Ovary (tissue), 9 donors: Measurements from ENCODE around the gene LOXHD1. TPM values are rescaled to one million over a fixed set of nuclear protein-coding genes. Genes with fewer than 3 reads are reported as not detected.

ENCODE experiments used
- DNase-seq, 5 donors: peaks; one replicate each; pipeline ENCODE4 v3.0.0-alpha.2; 2019 to 2020
- H3K27ac ChIP-seq, 2 donors: fragments of 200-600 bp; one replicate each; pipeline versions ENCODE4 v1.5.1 to v1.8.0; 2019 to 2022
- H3K27me3 ChIP-seq: fragments of 200-600 bp; one replicate; pipeline ENCODE4 v1.8.0; 2022
- H3K36me3 ChIP-seq: fragments of 200-600 bp; sonication (generic); one replicate; pipeline ENCODE4 v1.5.1; 2019
- H3K4me1 ChIP-seq: one replicate; pipeline ENCODE4 v1.8.1; 2013; ENCODE audit warnings: mild to moderate bottlenecking, moderate library complexity; ENCODE audit not compliant: insufficient read depth
- H3K4me3 ChIP-seq: fragments of 200-600 bp; sonication (generic); one replicate; pipeline ENCODE4 v1.5.1; 2017
- H3K9me3 ChIP-seq, 2 donors: fragments of 200-600 bp in 1 of 2; sonication (generic) in 1 of 2; one replicate each; pipeline versions ENCODE4 v1.5.1 to v1.8.1; 2013 to 2019; ENCODE audit warnings: mild to moderate bottlenecking in 1 of 2, moderate library complexity in 1 of 2
- CTCF ChIP-seq, 3 donors: fragments of 450-650 bp in 2 of 3; fragments of 200-600 bp in 1 of 3; IDR thresholded peaks; one replicate each; pipeline versions ENCODE4 v1.5.1 to v1.8.0; 2016 to 2022; ENCODE audit warnings: antibody characterized with exemption in 3 of 3, mild to moderate bottlenecking in 1 of 3
- EP300 ChIP-seq: sonication (generic); formaldehyde crosslinking; IDR thresholded peaks from one replicate; pipeline ENCODE4 v1.6.1; 2017; ENCODE audit warnings: antibody characterized with exemption
- POLR2A ChIP-seq: fragments of 450-650 bp; IDR thresholded peaks from one replicate; pipeline ENCODE4 v1.6.1; 2017; ENCODE audit warnings: antibody characterized with exemption, mild to moderate bottlenecking, moderate library complexity
- WGBS, 3 donors: extraction: QIAGEN DNeasy Blood & Tissue Kit in 1 of 3; methylation state at CpG; one replicate each; pipeline versions ENCODE4 v1.1.5 to v1.1.7; 2013 to 2017; 5-methylcytosine and 5-hydroxymethylcytosine counted together
- intact Hi-C, 4 donors: fragments of 100-400 bp; cut with DNase I; formaldehyde crosslinking; loops; one replicate each; pipeline versions ENCODE4 v1.11.0 to v1.15.1; 2022 to 2023
- polyA plus RNA-seq, 2 donors: library from polyadenylated mRNA; stranded (reverse); fragments of 200-250 nt in 1 of 2; fragments of 350-450 nt in 1 of 2; fragmentation: Illumina TruSeq in 1 of 2; extraction: RNeasy Lipid Tissue Mini Kit (QIAGEN cat#74804) in 1 of 2; gene quantifications; one replicate each; pipeline ENCODE4 v1.2.3, GENCODE V29; 2013 to 2014
- total RNA-seq, 7 donors: library from RNA; depleted of rRNA in 2 of 7; stranded (reverse); fragments of >200 nt in 2 of 7; fragmentation: NEBNext Ultra II Directional in 3 of 7; extraction: Animal tissue kit (Norgen Biotek cat#: 25700) in 3 of 7; gene quantifications; one replicate each; pipeline versions ENCODE4 v1.1.0 to v1.2.4, GENCODE V29; 2016 to 2023
- donor health status: DM: no; HTN: no; CAD: no; lungs with moderate emphysema.
- donor health status: DM: no; HTN: no; CAD: no.
- donor health status: Bipolar disorder and iron deficiency.
- donor health status: DM: yes; HTN: yes; CAD: no.
- donor health status: DM: no; HTN: no; CAD: no.
- donor health status: DM: yes; HTN: yes; CAD: no.

LOXHD1 gene
- total and polyA plus RNA-seq, 9 donors, result 0.13 to 1.2 (median 0.31) TPM; not detected in 3

DNA sequence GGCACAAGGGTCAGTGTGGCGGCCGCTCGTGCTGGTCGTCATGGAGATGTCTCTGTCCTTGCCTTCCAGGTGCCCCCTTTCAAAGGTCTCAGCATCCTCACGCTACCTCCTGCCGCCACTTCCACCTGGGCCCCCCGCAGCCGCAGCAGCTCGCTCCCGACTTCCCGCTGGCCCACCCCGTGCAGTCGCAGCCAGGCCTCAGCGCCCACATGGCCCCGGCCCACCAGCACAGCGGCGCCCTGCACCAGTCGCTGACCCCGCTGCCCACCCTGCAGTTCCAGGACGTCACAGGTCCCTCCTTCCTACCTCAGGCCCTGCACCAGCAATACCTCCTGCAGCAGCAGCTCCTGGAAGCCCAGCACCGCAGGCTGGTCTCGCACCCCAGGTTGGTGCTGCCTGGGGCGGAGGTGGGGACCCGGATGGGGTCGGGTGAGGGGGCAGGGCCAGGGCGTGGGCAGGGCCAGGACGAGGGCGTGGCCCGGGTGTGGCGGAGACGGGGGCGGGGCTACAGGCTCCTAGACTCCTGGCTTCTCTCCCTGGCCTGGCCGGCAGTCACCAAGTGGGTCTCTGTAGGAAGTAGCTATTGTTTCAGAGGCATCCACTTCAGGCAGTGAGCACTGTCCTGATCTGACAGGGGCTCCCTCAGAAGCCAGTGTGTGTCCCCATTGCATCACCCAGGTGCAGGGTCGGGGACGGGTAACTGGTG lies 223.7 kb downstream of the LOXHD1 start:
- intact Hi-C loops, result no loop called here
- no peaks in the 10 kb centered on the region for H3K36me3 ChIP-seq
- no peaks in the 10 kb centered on the region for H3K27me3 ChIP-seq
- TF ChIP-seq POLR2A (no peak), EP300 (no peak), CTCF (IDR thresholded peaks at IDR 0.05) (no peak)
- no peaks in the 10 kb centered on the region for H3K9me3 ChIP-seq
- H3K27ac ChIP-seq, result no peak overlapping the region
- no peaks in the 10 kb centered on the region for H3K4me1 ChIP-seq
- no peak overlapping the region for H3K4me3 ChIP-seq
- 68% methylated on average over 29 to 35 of the region's 35 CpGs for WGBS, 3 donors
- DNase-seq, result no peak

DNA sequence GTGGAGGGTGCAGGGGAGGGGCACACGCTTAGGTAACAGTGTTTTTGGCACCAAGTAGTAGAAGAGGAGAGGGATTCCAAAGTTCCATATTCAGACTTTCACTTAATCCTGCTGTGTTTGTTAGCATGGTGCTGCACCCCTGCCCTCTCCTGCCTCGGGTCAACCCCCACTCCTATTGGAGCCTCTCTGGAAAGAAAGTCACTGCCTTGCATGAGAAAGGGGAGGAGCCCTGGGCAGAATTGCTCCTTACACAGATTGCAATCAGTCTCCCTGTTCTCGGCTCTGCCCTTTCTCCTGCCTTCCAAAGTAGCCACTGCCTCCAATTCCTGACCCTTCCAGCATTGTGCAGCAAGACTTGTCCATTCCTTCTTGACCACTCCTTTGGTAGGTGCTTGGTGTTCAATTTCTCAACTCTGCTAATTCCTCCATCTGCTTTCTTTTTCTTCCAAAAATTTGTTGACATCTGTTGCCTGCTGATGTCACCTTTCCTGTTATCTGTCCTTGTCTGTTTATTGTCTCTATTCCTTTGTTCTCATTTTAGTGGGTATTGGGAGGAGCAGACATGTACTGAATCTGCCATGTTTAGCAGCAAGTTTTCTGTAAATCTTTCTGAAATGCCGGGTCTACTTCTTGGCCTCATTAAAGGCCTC lies 225.4 kb downstream of the LOXHD1 start:
- H3K4me3 ChIP-seq, result no peak overlapping the region
- no peak overlapping the region for H3K27ac ChIP-seq
- H3K4me1 ChIP-seq, result no peaks in the 10 kb centered on the region
- no peaks in the 10 kb centered on the region for H3K27me3 ChIP-seq
- no peaks in the 10 kb centered on the region for H3K36me3 ChIP-seq
- no peak for DNase-seq
- TF ChIP-seq POLR2A, result no peak
- TF ChIP-seq EP300, result no peak
- TF ChIP-seq CTCF (IDR thresholded peaks at IDR 0.05), result no peak
- intact Hi-C loops, result no loop called here
- WGBS, 3 donors, result 44 to 52% (median 47%) methylated on average over 4 of the region's 4 CpGs
- H3K9me3 ChIP-seq, result no peaks in the 10 kb centered on the region

- H3K36me3 ChIP-seq, result no peaks in the 10 kb centered on the region
- TF ChIP-seq EP300 (no peak), CTCF (IDR thresholded peaks at IDR 0.05) (no peak), POLR2A (no peak)
- intact Hi-C loops, result loop anchor here in 1 of 4 donors (1.0 kb wide), 1 partner anchor 43 kb away; no protein-coding TSS in a partner anchor
- H3K4me3 ChIP-seq, result no peak overlapping the region
- no peaks in the 10 kb centered on the region for H3K9me3 ChIP-seq
- H3K27me3 ChIP-seq, result no peaks in the 10 kb centered on the region
- no peaks in the 10 kb centered on the region for H3K4me1 ChIP-seq
- H3K27ac ChIP-seq, result no peak overlapping the region
- WGBS, 3 donors, result 74 to 82% (median 77%) methylated on average over 2 of the region's 2 CpGs
- DNase-seq, result no peak
Observed at GRCh38 chr18:46429649-46430224, 227.3 kb downstream of the LOXHD1 start.

DNA sequence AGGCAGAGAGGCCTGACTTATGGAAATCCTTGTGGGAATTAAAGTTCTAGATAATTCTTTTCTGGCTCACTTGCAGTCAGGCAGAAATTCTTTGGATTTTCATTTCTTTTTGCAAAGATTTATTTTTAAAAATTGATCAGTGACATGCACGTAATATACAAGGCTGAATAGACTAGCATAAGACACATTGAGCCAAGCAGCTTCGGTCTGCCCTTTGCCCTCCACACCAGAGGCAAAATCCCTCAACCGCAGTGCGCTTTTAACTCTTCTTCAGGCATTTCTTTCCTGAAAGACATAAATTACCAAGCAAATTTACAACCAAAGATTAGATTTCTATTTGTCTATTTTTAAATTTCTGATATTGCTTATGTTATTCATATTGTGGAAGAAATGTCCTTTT lies 227.9 kb downstream of the LOXHD1 start:
- H3K27ac ChIP-seq, result no peak overlapping the region
- TF ChIP-seq CTCF (IDR thresholded peaks at IDR 0.05) (no peak), POLR2A (no peak), EP300 (no peak)
- no peaks in the 10 kb centered on the region for H3K4me1 ChIP-seq
- no peaks in the 10 kb centered on the region for H3K36me3 ChIP-seq
- H3K27me3 ChIP-seq, result no peaks in the 10 kb centered on the region
- H3K4me3 ChIP-seq, result no peak overlapping the region
- intact Hi-C loops, result no loop called here
- WGBS, 3 donors, result 66 to 76% (median 66%) methylated on average over 4 of the region's 4 CpGs
- no peaks in the 10 kb centered on the region for H3K9me3 ChIP-seq
- no peak for DNase-seq
